ENCODE results near the gene ZNF326. TPM values are rescaled to one million over a fixed set of nuclear protein-coding genes. Genes with fewer than 3 reads are reported as not detected.
A peak's percentile ranks its signal among the peaks of the same experiment; 100 is the strongest.
"Not testable (repeated sequence)": the region's sequence is repeated elsewhere in the genome, so short reads cannot be mapped to it uniquely, and the experiment has no call there.

The ZNF326 gene
- total RNA-seq, 1 donor from 2014 or later: 9.1 TPM

DNA sequence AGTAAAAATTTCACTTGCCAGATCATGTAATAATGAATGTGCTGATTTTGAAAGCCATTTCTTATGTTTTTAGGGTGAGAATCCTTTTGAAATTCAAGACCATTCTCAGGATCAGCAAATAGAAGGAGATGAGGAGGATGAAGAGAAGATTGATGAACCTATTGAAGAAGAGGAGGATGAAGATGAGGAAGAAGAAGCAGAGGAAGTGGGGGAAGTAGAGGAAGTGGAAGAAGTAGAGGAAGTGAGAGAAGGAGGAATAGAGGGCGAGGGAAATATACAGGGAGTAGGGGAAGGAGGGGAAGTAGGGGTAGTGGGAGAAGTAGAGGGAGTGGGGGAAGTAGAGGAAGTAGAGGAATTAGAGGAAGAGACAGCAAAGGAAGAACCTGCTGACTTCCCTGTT lies 32.4 kb downstream of the ZNF326 start:
- DNase-seq (ENCODE audit: low read depth): no peak
- TF ChIP-seq, protein P1, sequence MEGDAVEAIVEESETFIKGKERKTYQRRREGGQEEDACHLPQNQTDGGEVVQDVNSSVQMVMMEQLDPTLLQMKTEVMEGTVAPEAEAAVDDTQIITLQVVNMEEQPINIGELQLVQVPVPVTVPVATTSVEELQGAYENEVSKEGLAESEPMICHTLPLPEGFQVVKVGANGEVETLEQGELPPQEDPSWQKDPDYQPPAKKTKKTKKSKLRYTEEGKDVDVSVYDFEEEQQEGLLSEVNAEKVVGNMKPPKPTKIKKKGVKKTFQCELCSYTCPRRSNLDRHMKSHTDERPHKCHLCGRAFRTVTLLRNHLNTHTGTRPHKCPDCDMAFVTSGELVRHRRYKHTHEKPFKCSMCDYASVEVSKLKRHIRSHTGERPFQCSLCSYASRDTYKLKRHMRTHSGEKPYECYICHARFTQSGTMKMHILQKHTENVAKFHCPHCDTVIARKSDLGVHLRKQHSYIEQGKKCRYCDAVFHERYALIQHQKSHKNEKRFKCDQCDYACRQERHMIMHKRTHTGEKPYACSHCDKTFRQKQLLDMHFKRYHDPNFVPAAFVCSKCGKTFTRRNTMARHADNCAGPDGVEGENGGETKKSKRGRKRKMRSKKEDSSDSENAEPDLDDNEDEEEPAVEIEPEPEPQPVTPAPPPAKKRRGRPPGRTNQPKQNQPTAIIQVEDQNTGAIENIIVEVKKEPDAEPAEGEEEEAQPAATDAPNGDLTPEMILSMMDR (conservative IDR thresholded peaks at IDR 0.05; ENCODE audit: low read depth, low read length): no peak
- no peak overlapping the region for H3K4me3 ChIP-seq (ENCODE audit: low read depth, low read length)

DNA sequence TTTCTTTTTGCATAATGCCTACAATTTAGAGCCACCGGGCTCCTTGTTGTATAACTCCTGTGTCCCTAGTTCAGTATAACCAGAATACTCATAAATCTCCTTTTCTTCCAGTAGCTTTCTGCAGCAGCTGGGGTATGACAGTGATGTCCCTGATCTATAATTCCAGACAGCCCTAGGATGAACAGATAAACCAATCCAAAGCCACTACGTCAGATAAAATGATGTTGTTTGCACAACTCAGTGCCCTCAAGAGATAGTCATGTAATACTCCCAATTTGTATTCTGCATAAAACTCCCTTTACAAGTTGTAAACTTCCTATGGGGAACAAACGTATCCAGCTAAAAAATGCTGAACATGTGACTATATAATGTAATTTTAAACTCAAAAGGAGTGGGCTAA lies 44.7 kb downstream of the ZNF326 start:
- DNase-seq (ENCODE audit: low read depth): no peak
- TF ChIP-seq, protein P1 (conservative IDR thresholded peaks at IDR 0.05; ENCODE audit: low read depth, low read length): no peak

DNA sequence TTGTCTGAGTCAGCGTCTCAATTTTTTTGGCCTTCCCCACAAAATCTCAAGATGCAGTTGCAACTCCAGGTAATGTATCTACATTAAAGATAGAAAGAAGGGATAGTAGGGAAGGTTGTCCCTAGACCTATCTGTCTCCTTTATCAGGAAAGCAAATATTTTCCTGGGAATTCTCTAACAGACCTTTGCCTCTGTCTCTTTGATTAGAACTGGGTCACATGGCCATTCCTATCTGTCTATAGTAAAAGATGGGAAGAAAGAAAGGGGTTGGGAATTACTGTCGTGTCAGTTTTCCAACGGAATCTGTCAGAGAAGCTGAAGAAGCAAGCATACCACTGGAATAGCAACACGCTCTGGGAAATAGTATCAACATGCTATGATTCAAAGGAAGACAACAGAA lies 48.7 kb downstream of the ZNF326 start:
- H3K4me3 ChIP-seq (ENCODE audit: low read depth, low read length): no peak overlapping the region
- DNase-seq (ENCODE audit: low read depth): no peak
- TF ChIP-seq, protein P1 (conservative IDR thresholded peaks at IDR 0.05; ENCODE audit: low read depth, low read length): no peak

More for the DNA sequence above, 44.7 kb downstream of the ZNF326 start:
- H3K4me3 ChIP-seq (ENCODE audit: low read depth, low read length): no peak overlapping the region

DNA sequence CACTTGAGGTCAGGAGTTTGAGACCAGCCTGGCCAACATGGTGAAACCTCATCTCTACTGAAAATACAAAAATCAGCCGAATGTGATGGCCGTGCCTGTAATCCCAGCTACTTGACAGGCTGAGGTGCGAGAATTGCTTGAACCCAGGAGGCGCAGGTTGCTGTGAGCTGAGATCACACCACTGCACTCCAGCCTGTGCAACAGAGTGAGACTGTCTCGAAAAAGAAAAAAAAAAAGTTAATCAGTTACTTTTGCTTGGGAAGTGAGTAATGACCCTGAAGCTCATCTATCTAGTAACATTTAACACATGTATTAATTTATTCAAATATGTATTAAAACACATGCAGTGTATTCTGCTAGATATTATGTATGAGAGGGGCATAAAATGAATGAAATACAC lies 49.4 kb downstream of the ZNF326 start:
- H3K4me3 ChIP-seq (ENCODE audit: low read depth, low read length): no peak overlapping the region
- DNase-seq (ENCODE audit: low read depth): peak; percentile 38
- TF ChIP-seq, protein P1 (conservative IDR thresholded peaks at IDR 0.05; ENCODE audit: low read depth, low read length): no peak

DNA sequence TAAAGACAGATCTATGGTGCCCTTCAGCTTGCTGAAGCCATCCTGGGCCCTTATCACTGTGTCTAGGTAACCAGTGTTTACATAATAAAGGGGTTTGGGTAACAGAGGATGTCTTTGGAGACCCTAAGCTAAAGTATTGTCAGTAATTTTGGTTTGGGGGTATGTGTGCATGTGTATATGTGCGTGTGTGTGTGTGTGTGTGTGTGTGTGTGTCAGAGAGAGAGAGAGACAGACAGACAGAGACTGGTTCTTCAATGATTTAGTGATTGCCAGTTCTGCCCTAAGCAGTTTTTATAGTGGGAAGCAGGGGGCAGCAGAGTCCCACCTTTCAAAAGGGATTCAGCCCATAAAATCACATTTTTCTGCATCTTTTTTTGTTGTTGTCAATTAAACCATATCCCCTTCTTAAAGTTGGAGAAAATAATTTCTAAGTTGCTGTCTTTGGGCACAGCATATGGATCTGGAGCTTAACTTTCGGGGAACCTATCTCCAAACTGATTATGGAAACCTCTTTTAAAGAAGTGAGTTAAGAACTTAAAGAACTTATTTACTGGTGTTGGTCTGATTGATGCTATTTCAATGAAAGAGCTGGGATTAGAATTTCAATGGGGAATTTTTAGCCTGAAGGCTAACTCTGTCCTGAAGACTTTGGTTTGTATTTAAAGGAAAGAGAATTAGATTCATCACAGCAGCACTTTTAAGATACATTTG lies 51.1 kb downstream of the ZNF326 start:
- TF ChIP-seq, protein P1 (conservative IDR thresholded peaks at IDR 0.05; ENCODE audit: low read depth, low read length): peak; percentile 75
- DNase-seq (ENCODE audit: low read depth): no peak
- H3K4me3 ChIP-seq (ENCODE audit: low read depth, low read length): no peak overlapping the region

DNA sequence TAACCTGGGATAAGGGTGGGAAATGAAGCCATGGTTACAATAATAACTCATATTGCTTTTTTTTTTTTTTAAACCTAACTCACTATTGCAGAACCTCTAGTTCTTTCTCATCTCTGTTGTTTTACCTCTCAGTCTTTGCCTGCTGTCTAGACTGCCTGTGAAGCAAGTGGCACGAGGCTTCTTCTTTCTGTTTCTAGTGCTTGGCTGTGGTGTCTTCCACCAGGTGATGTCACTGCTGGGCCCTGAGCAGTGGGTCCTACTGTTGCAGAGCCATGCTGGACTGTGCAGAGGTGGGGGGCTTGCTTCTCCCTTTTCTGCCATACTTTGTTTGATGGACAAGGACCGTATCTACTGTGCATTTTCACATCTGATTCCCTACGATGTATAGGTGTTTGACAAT lies 51.7 kb downstream of the ZNF326 start:
- DNase-seq (ENCODE audit: low read depth): no peak
- H3K4me3 ChIP-seq (ENCODE audit: low read depth, low read length): no peak overlapping the region
- TF ChIP-seq, protein P1 (conservative IDR thresholded peaks at IDR 0.05; ENCODE audit: low read depth, low read length): no peak

DNA sequence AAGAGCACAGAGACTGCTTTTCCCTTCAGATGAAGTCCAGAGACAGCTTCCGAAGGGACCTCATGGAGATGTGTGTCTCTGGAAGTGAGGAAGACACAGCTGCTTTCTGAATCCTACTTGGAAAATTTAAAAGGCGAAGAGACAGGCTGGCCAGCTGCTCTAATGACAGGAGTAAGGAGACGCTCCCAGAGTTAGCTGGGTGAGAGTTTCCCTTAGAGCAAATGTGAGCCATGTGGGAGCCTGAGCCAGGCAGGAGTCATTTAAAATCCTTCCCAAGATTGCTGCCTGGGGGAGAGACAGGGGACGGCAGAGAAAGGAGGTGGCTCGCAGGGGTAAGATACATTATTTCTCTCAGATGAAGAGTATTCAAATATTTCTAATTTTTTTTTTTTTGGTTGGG lies 53.1 kb downstream of the ZNF326 start:
- TF ChIP-seq, protein P1 (conservative IDR thresholded peaks at IDR 0.05; ENCODE audit: low read depth, low read length): no peak
- DNase-seq (ENCODE audit: low read depth): no peak
- H3K4me3 ChIP-seq (ENCODE audit: low read depth, low read length): no peak overlapping the region

DNA sequence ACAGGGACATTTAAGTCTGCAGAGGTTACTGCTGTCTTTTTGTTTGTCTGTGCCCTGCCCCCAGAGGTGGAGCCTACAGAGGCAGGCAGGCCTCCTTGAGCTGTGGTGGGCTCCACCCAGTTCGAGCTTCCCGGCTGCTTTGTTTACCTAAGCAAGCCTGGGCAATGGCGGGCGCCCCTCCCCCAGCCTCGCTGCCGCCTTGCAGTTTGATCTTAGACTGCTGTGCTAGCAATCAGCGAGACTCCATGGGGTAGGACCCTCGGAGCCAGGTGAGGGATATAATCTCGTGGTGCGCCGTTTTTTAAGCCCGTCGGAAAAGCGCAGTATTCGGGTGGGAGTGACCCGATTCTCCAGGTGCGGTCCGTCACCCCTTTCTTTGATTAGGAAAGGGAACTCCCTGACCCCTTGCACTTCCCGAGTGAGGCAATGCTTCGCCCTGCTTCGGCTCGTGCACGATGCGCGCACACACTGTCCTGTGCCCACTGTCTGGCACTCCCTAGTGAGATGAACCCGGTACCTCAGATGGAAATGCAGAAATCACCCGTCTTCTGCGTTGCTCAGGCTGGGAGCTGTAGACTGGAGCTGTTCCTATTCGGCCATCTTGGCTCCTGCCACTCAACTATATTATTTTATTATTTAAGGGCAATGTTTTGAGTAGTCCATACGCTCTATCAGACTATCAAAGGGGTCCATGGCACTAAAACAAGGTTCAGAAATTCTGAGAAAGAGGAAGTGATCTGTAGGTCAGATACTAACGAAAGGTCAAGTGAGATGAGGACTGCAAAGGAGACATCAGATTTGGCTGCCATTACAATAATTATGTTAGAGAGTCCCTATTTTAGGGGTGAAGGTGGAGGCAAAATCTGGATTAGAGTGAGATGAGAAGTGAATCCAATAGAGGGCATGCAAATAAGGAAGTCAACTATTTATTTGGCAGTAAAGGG lies 68.1 kb downstream of the ZNF326 start:
- not testable (repeated sequence) for DNase-seq (ENCODE audit: low read depth); H3K4me3 ChIP-seq (ENCODE audit: low read depth, low read length)

DNA sequence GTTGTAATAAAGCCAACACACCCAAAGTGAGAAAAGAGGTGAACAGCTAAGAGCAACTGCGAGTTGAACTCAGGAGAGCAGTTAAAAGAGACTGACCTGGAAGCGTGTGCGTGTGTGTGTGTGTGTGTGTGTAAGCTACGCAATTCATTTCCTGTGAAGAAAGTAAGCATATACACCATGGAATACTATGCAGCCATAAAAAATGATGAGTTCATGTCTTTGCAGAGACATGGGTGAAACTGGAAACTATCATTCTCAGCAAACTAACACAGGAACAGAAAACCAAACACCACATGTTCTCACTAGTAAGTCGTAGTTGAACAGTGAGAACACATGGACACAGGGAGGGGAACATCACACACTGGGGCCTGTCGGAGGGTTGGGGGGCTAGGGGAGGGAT lies 69.2 kb downstream of the ZNF326 start:
- not testable (repeated sequence) for H3K4me3 ChIP-seq (ENCODE audit: low read depth, low read length)

More for the DNA sequence above, 69.2 kb downstream of the ZNF326 start:
- DNase-seq (ENCODE audit: low read depth): not testable (repeated sequence)
